ENCODE measurements around the gene TSHZ2.
"Not testable (repeated sequence)": the region's sequence is repeated elsewhere in the genome, so short reads cannot be mapped to it uniquely, and the experiment has no call there.

Gene TSHZ2

DNA sequence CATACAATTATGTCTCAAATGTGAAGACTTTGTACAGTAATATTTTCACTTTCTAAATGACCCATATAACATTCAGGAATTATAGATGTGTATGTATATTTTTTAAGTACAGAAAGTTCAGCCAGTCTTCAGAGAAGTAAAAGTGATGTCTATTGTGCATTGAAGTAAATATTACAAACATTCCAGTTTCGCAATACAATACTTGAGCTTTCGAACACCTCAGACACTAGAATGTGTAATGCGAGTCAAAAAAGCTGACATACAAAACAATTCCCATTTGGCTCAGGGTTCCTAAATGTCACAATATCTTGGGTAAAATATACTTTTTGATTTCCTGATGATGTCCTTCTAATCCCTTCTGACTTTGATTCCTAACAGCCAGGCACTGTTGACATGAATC lies 520.1 kb downstream of the TSHZ2 start:
- no peak for DNase-seq (ENCODE audit: low read depth, low spot score)
- Histone ChIP-seq H3K27ac (ENCODE audit: low read length) (no peak overlapping the region), H3K27me3 (ENCODE audit: control insufficient read depth, insufficient read depth, low read length) (no peaks in the 10 kb centered on the region), H3K36me3 (ENCODE audit: control insufficient read depth, insufficient read depth, low read length) (no peaks in the 10 kb centered on the region), H3K4me3 (ENCODE audit: low read length) (no peak overlapping the region), H3K4me1 (ENCODE audit: control insufficient read depth, insufficient read depth, low read length) (no peaks in the 10 kb centered on the region), H3K9me3 (ENCODE audit: control insufficient read depth, insufficient read depth, low read length) (no peaks in the 10 kb centered on the region)
- WGBS (ENCODE audit: insufficient coverage, insufficient read length): no CpG with 5 or more reads among the region's 3 CpGs

DNA sequence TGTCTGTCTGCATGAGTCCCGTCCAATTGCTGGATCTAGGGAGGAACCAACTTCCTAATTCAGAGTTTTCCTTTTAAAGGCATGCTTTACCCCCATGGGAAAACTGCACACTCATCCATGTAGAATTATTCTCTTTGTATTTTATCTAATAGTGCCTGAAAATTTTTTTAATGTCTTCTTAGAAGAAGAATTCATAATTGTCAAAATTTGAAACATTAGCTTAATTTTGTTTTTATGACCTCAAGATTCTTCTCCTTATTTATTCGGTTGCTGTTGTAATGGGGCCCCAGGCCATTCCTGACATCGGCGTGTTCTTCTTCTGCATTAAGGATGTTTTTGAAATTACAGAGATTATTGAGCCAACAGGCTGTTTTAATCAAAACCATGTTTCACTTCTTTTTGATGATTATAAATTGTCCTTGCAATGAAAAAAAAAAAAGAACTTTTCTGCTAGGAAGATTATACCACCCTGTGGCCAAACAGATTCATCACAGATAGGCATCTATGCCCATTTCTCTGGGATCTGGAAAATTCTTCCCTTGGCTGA lies 521.2 kb downstream of the TSHZ2 start:
- no peaks in the 10 kb centered on the region for H3K27me3 ChIP-seq (ENCODE audit: control insufficient read depth, insufficient read depth, low read length)
- H3K36me3 ChIP-seq (ENCODE audit: control insufficient read depth, insufficient read depth, low read length): no peaks in the 10 kb centered on the region
- H3K9me3 ChIP-seq (ENCODE audit: control insufficient read depth, insufficient read depth, low read length): no peaks in the 10 kb centered on the region
- no CpG with 5 or more reads among the region's 4 CpGs for WGBS (ENCODE audit: insufficient coverage, insufficient read length)
- H3K4me3 ChIP-seq (ENCODE audit: low read length): no peak overlapping the region
- no peak for DNase-seq (ENCODE audit: low read depth, low spot score)
- no peaks in the 10 kb centered on the region for H3K4me1 ChIP-seq (ENCODE audit: control insufficient read depth, insufficient read depth, low read length)
- H3K27ac ChIP-seq (ENCODE audit: low read length): no peak overlapping the region

- Histone ChIP-seq H3K9me3 (ENCODE audit: control insufficient read depth, insufficient read depth, low read length) (no peaks in the 10 kb centered on the region), H3K27me3 (ENCODE audit: control insufficient read depth, insufficient read depth, low read length) (no peaks in the 10 kb centered on the region), H3K4me3 (ENCODE audit: low read length) (no peak overlapping the region), H3K36me3 (ENCODE audit: control insufficient read depth, insufficient read depth, low read length) (no peaks in the 10 kb centered on the region), H3K27ac (ENCODE audit: low read length) (no peak overlapping the region), H3K4me1 (ENCODE audit: control insufficient read depth, insufficient read depth, low read length) (no peaks in the 10 kb centered on the region)
- WGBS (ENCODE audit: insufficient coverage, insufficient read length): no CpG with 5 or more reads among the region's 5 CpGs
- no peak for DNase-seq (ENCODE audit: low read depth, low spot score)
These were observed 522.6 kb downstream of the TSHZ2 start for GRCh38 chr20:53494753-53495152.

DNA sequence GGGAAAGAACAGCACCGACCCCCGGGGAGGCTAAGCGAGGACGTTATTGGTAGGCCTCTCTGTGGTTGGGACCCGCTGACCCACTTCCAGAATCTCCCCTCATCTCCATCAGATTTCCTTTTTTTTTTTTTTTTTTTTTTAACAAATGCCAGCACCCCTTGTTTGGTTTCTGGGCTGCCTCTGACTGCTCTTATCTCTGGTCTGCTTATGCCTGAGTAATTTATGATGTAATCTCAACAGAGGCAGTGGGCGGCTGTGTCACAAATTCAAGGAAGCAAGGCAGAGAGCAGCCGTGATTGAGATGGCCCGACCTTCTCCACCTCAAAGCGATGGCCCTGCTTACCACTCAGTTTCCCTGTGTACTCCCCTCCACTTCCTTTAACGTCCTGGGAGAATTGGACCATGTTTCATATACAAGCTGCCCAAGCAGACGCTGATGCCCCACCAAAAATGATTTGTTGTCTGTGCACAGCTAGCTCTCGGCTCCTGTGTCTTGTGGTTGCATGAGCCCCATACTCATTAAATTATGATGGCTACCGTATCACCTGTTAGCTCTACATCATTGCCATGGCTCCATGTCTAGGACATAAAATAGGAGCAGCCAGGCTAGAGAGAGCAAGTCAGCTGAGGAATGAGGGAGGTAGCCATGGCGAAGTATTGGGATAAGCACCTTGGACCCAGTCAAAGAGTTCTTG lies 523.4 kb downstream of the TSHZ2 start:
- H3K9me3 ChIP-seq (ENCODE audit: control insufficient read depth, insufficient read depth, low read length): no peaks in the 10 kb centered on the region
- no peak overlapping the region for H3K27ac ChIP-seq (ENCODE audit: low read length)
- no peaks in the 10 kb centered on the region for H3K36me3 ChIP-seq (ENCODE audit: control insufficient read depth, insufficient read depth, low read length)
- no CpG with 5 or more reads among the region's 14 CpGs for WGBS (ENCODE audit: insufficient coverage, insufficient read length)
- no peak overlapping the region for H3K4me3 ChIP-seq (ENCODE audit: low read length)
- no peaks in the 10 kb centered on the region for H3K4me1 ChIP-seq (ENCODE audit: control insufficient read depth, insufficient read depth, low read length)
- H3K27me3 ChIP-seq (ENCODE audit: control insufficient read depth, insufficient read depth, low read length): no peaks in the 10 kb centered on the region
- DNase-seq (ENCODE audit: low read depth, low spot score): no peak

GRCh38 chr20:53497246-53497645 lies 525.1 kb downstream of the TSHZ2 start:
- Histone ChIP-seq H3K27ac (ENCODE audit: low read length) (no peak overlapping the region), H3K27me3 (ENCODE audit: control insufficient read depth, insufficient read depth, low read length) (no peaks in the 10 kb centered on the region), H3K9me3 (ENCODE audit: control insufficient read depth, insufficient read depth, low read length) (no peaks in the 10 kb centered on the region), H3K4me3 (ENCODE audit: low read length) (no peak overlapping the region), H3K36me3 (ENCODE audit: control insufficient read depth, insufficient read depth, low read length) (no peaks in the 10 kb centered on the region), H3K4me1 (ENCODE audit: control insufficient read depth, insufficient read depth, low read length) (no peaks in the 10 kb centered on the region)
- no peak for DNase-seq (ENCODE audit: low read depth, low spot score)
- WGBS (ENCODE audit: insufficient coverage, insufficient read length): no CpG with 5 or more reads among the region's 3 CpGs

DNA sequence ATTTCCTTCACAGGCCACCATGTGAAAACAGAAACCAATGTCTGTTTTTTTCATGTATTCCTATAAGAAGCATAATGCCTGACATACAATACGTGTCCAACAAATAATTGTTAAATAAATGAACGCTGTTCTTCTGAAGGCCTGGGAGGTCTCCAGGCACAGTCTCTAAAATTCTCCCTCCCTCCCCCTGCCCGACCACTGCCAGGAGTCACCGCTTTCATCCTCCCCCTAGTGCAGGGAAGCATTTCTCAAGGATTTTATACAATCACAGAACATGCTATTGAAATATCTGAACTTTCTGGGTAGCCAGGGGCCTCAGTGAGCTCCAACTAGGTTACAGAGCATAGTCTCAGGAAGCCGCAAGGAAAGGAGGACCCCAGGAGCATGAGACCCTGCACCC lies 526.2 kb downstream of the TSHZ2 start:
- DNase-seq (ENCODE audit: low read depth, low spot score): no peak
- Histone ChIP-seq H3K27me3 (ENCODE audit: control insufficient read depth, insufficient read depth, low read length) (no peaks in the 10 kb centered on the region), H3K9me3 (ENCODE audit: control insufficient read depth, insufficient read depth, low read length) (no peaks in the 10 kb centered on the region), H3K36me3 (ENCODE audit: control insufficient read depth, insufficient read depth, low read length) (no peaks in the 10 kb centered on the region), H3K27ac (ENCODE audit: low read length) (no peak overlapping the region), H3K4me3 (ENCODE audit: low read length) (no peak overlapping the region), H3K4me1 (ENCODE audit: control insufficient read depth, insufficient read depth, low read length) (no peaks in the 10 kb centered on the region)
- WGBS (ENCODE audit: insufficient coverage, insufficient read length): no CpG with 5 or more reads among the region's 5 CpGs

- no peak overlapping the region for H3K4me3 ChIP-seq (ENCODE audit: low read length)
- no peaks in the 10 kb centered on the region for H3K9me3 ChIP-seq (ENCODE audit: control insufficient read depth, insufficient read depth, low read length)
- DNase-seq (ENCODE audit: low read depth, low spot score): no peak
- no peaks in the 10 kb centered on the region for H3K4me1 ChIP-seq (ENCODE audit: control insufficient read depth, insufficient read depth, low read length)
- no peaks in the 10 kb centered on the region for H3K27me3 ChIP-seq (ENCODE audit: control insufficient read depth, insufficient read depth, low read length)
- no peak overlapping the region for H3K27ac ChIP-seq (ENCODE audit: low read length)
- no peaks in the 10 kb centered on the region for H3K36me3 ChIP-seq (ENCODE audit: control insufficient read depth, insufficient read depth, low read length)
These were observed 528.5 kb downstream of the TSHZ2 start for GRCh38 chr20:53500651-53501050.

GRCh38 chr20:53502820-53503219 lies 530.7 kb downstream of the TSHZ2 start:
- Histone ChIP-seq H3K27ac (ENCODE audit: low read length) (no peak overlapping the region), H3K27me3 (ENCODE audit: control insufficient read depth, insufficient read depth, low read length) (no peaks in the 10 kb centered on the region), H3K36me3 (ENCODE audit: control insufficient read depth, insufficient read depth, low read length) (no peaks in the 10 kb centered on the region), H3K9me3 (ENCODE audit: control insufficient read depth, insufficient read depth, low read length) (no peaks in the 10 kb centered on the region), H3K4me1 (ENCODE audit: control insufficient read depth, insufficient read depth, low read length) (no peaks in the 10 kb centered on the region), H3K4me3 (ENCODE audit: low read length) (no peak overlapping the region)
- WGBS (ENCODE audit: insufficient coverage, insufficient read length): no CpG with 5 or more reads among the region's 4 CpGs
- DNase-seq (ENCODE audit: low read depth, low spot score): no peak

- peak overlapping the region; percentile 6; the same call in 1 of the 2 replicates for H3K4me3 ChIP-seq (ENCODE audit: low read length)
These were observed 531.4 kb downstream of the TSHZ2 start for GRCh38 chr20:53503517-53503919.

DNA sequence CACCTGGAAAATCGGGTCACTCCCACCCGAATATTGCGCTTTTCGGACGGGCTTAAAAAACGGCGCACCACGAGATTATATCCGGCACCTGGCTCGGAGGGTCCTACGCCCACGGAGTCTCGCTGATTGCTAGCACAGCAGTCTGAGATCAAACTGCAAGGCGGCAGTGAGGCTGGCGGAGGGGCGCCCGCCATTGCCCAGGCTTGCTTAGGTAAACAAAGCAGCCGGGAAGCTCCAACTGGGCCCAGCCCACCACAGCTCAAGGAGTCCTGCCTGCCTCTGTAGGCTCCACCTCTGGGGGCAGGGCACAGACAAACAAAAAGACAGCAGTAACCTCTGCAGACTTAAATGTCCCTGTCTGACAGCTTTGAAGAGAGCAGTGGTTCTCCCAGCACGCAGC lies 531.9 kb downstream of the TSHZ2 start:
- not testable (repeated sequence) for H3K27ac ChIP-seq (ENCODE audit: low read length); H3K9me3 ChIP-seq (ENCODE audit: control insufficient read depth, insufficient read depth, low read length); H3K4me3 ChIP-seq (ENCODE audit: low read length); H3K36me3 ChIP-seq (ENCODE audit: control insufficient read depth, insufficient read depth, low read length); H3K4me1 ChIP-seq (ENCODE audit: control insufficient read depth, insufficient read depth, low read length); DNase-seq (ENCODE audit: low read depth, low spot score); H3K27me3 ChIP-seq (ENCODE audit: control insufficient read depth, insufficient read depth, low read length)
- WGBS (ENCODE audit: insufficient coverage, insufficient read length): no CpG with 5 or more reads among the region's 19 CpGs

More at GRCh38 chr20:53503517-53503919, 531.4 kb downstream of the TSHZ2 start:
- Histone ChIP-seq H3K27me3 (ENCODE audit: control insufficient read depth, insufficient read depth, low read length) (no peaks in the 10 kb centered on the region), H3K36me3 (ENCODE audit: control insufficient read depth, insufficient read depth, low read length) (no peaks in the 10 kb centered on the region), H3K9me3 (ENCODE audit: control insufficient read depth, insufficient read depth, low read length) (no peaks in the 10 kb centered on the region), H3K27ac (ENCODE audit: low read length) (no peak overlapping the region), H3K4me1 (ENCODE audit: control insufficient read depth, insufficient read depth, low read length) (no peaks in the 10 kb centered on the region)
- no CpG with 5 or more reads among the region's 7 CpGs for WGBS (ENCODE audit: insufficient coverage, insufficient read length)
- DNase-seq (ENCODE audit: low read depth, low spot score): no peak

DNA sequence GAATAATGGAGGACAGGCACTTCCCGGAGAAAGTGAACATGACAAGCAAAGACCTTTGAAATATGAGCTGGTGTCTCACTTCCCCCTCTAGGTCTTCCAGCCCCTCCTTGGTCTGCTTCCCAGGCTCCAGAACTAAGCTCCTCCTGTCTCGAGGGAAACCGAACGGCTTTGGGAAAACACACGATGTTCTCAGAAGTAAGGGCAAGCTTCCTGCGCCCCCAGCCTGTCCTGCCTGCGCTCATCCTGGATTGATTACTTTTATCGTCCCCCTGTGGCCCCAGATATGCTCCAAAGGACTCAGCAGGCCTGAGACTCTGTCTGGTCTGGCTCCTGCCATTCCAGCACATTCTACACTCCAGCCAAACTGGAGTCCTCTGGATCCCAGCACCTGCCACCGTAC lies 538.1 kb downstream of the TSHZ2 start:
- no peak for DNase-seq (ENCODE audit: low read depth, low spot score)

More for the DNA sequence above, 538.1 kb downstream of the TSHZ2 start:
- H3K27ac ChIP-seq (ENCODE audit: low read length): no peak overlapping the region
- H3K4me3 ChIP-seq (ENCODE audit: low read length): no peak overlapping the region
- no peaks in the 10 kb centered on the region for H3K9me3 ChIP-seq (ENCODE audit: control insufficient read depth, insufficient read depth, low read length)
- H3K27me3 ChIP-seq (ENCODE audit: control insufficient read depth, insufficient read depth, low read length): no peaks in the 10 kb centered on the region
- H3K36me3 ChIP-seq (ENCODE audit: control insufficient read depth, insufficient read depth, low read length): no peaks in the 10 kb centered on the region
- no CpG with 5 or more reads among the region's 9 CpGs for WGBS (ENCODE audit: insufficient coverage, insufficient read length)
- H3K4me1 ChIP-seq (ENCODE audit: control insufficient read depth, insufficient read depth, low read length): no peaks in the 10 kb centered on the region
